Caco-2 (cell line): ENCODE data around the gene CNEP1R1. TPM values are rescaled to one million over a fixed set of nuclear protein-coding genes. Genes with fewer than 3 reads are reported as not detected.

Experiments
- BruUV-seq: library from RNA; stranded (reverse); fragments of 400-500 nt; replicated peaks from 2 replicates; lab custom pipeline; 2021; lab: Mats Ljungman, UMichigan
- CTCF ChIA-PET: fragments of 300-600 bp; sonication (Branson Sonifier 250); formaldehyde crosslinking; loops from one replicate; lab custom pipeline; 2022; ENCODE audit warnings: antibody characterized with exemption; lab: Charles Lee
- POLR2A ChIA-PET: fragments of 300-600 bp; sonication (Branson Sonifier 250); formaldehyde crosslinking; loops from one replicate; lab custom pipeline; 2022; ENCODE audit warnings: antibody characterized with exemption; lab: Charles Lee
- DNase-seq, 2 experiments: peaks; one replicate each; pipeline versions ENCODE4 v3.0.0 to v3.0.0-alpha.2; 2020 to 2022
- H3K27me3 ChIP-seq: replicated peaks from 2 replicates; pipeline ENCODE4 v1.6.0; 2011; ENCODE audit warnings: low read length; ENCODE audit not compliant: control insufficient read depth, insufficient read depth
- H3K36me3 ChIP-seq: 2 replicates; pipeline ENCODE4 v1.5.1; 2011; ENCODE audit warnings: low read length; ENCODE audit not compliant: control insufficient read depth, insufficient read depth
- H3K4me1 ChIP-seq: fragments of 250-450 bp; sonication (Bioruptor Pico); 2 replicates; pipeline ENCODE4 v1.5.1; 2020; ENCODE audit warnings: mild to moderate bottlenecking
- H3K4me3 ChIP-seq: 2 replicates; pipeline ENCODE4 v1.5.1; 2011; ENCODE audit warnings: low read depth, mild to moderate bottlenecking, control low read depth, low read length
- H3K9me3 ChIP-seq: fragments of 250-450 bp; sonication (Bioruptor Pico); 2 replicates; pipeline ENCODE4 v1.5.1; 2020; ENCODE audit warnings: mild to moderate bottlenecking, moderate library complexity
- H3K27ac Mint-ChIP-seq: one replicate; pipeline ENCODE4 v1.8.0; 2022; ENCODE audit warnings: mixed read lengths; ENCODE audit not compliant: unreplicated experiment
- H3K27me3 Mint-ChIP-seq: one replicate; pipeline ENCODE4 v1.8.0; 2022; ENCODE audit warnings: mixed read lengths; ENCODE audit not compliant: insufficient read depth, unreplicated experiment
- H3K36me3 Mint-ChIP-seq: one replicate; pipeline ENCODE4 v1.8.0; 2022; ENCODE audit warnings: mild to moderate bottlenecking, mixed read lengths; ENCODE audit not compliant: insufficient read depth, unreplicated experiment
- H3K4me1 Mint-ChIP-seq: one replicate; pipeline ENCODE4 v1.8.0; 2022; ENCODE audit warnings: low read depth, mixed read lengths; ENCODE audit not compliant: unreplicated experiment
- H3K4me3 Mint-ChIP-seq: one replicate; pipeline ENCODE4 v1.8.0; 2022; ENCODE audit warnings: mild to moderate bottlenecking, moderate library complexity, mixed read lengths; ENCODE audit not compliant: unreplicated experiment
- H3K9me3 Mint-ChIP-seq: one replicate; pipeline ENCODE4 v1.8.0; 2022; ENCODE audit warnings: mixed read lengths; ENCODE audit not compliant: unreplicated experiment
- intact Hi-C: fragments of 100-400 bp; cut with micrococcal nuclease; formaldehyde crosslinking; loops from one replicate; pipeline ENCODE4 v1.10.0; 2022; ENCODE audit not compliant: unreplicated experiment
- total RNA-seq: library from RNA; stranded (reverse); gene quantifications from 2 replicates; pipeline ENCODE4 v1.2.3, GENCODE V29; 2022
- TF ChIP-seq, protein P1 (sequence below), 2 experiments: fragments of 200-600 bp in 1 of 2; IDR thresholded peaks; 1 replicate in 1 of 2; 2 replicates in 1 of 2; pipeline versions ENCODE4 v1.5.1 to v1.8.0; 2011 to 2022; ENCODE audit warnings: antibody characterized with exemption in 1 of 2, control low read depth in 1 of 2, inconsistent platforms in 1 of 2, low read depth in 1 of 2, low read length in 1 of 2, mild to moderate bottlenecking in 1 of 2, moderate library complexity in 1 of 2; ENCODE audit not compliant: insufficient read depth in 1 of 2, severe bottlenecking in 1 of 2, unreplicated experiment in 1 of 2

Gene CNEP1R1
- total RNA-seq, 1 experiment from 2014 or later: 39.4 TPM

DNA sequence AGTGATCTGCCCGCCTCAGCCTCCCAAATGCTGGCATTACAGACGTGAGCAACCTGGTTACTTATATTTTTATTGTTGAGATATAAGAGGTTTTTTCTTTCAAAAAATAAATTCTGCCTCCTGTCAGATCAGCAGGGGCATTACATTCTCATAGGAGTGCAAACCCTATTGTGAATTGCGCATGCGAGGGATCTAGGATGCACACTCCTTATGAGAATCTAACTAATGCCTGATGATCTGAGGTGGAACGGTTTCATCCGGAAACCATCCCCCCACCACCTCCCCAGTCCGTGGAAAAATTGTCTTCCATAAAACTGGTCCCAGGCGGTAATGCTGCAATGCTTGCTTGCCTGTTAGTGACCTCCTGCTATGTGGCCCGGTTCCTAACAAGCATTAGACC lies 7.5 kb upstream of the CNEP1R1 start:
- no TSS peak for BruUV-seq

DNA sequence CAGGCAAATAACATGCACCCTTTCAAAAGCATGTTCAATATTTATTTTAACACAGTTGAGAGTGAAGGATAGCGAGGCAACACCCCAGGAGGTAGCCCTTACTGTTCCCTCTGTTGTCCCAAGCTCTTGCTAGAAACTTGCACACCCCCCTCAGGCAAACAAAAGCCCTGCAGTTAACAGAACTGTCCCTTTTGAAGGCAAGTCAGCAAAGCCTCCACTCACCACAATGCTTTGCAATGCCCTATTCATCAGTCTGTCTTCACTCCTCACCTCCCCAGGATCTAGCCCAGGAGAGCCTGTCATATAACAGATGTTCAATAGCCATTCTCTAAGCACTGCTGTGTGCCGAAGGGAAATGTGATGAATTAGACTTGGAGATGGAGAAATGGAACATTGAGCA lies 3.5 kb upstream of the CNEP1R1 start:
- POLR2A ChIA-PET: no interaction called here

More for the DNA sequence above, 7.5 kb upstream of the CNEP1R1 start:
- Histone ChIP-seq H3K9me3 (no peaks in the 10 kb centered on the region), H3K4me1 (no peaks in the 10 kb centered on the region), H3K27me3 (no peaks in the 10 kb centered on the region), H3K36me3 (no peaks in the 10 kb centered on the region), H3K4me3 (no peak overlapping the region)
- peaks cover 2% of the 10 kb centered on the region for H3K27me3 Mint-ChIP-seq
- H3K36me3 Mint-ChIP-seq: no peaks in the 10 kb centered on the region
- no peak overlapping the region for H3K27ac Mint-ChIP-seq
- POLR2A ChIA-PET: no interaction called here
- no peaks in the 10 kb centered on the region for H3K9me3 Mint-ChIP-seq
- H3K4me1 Mint-ChIP-seq: peaks cover 6% of the 10 kb centered on the region
- CTCF ChIA-PET: no interaction called here
- intact Hi-C loops: no loop called here
- no peak overlapping the region for H3K4me3 Mint-ChIP-seq
- TF ChIP-seq, protein P1, sequence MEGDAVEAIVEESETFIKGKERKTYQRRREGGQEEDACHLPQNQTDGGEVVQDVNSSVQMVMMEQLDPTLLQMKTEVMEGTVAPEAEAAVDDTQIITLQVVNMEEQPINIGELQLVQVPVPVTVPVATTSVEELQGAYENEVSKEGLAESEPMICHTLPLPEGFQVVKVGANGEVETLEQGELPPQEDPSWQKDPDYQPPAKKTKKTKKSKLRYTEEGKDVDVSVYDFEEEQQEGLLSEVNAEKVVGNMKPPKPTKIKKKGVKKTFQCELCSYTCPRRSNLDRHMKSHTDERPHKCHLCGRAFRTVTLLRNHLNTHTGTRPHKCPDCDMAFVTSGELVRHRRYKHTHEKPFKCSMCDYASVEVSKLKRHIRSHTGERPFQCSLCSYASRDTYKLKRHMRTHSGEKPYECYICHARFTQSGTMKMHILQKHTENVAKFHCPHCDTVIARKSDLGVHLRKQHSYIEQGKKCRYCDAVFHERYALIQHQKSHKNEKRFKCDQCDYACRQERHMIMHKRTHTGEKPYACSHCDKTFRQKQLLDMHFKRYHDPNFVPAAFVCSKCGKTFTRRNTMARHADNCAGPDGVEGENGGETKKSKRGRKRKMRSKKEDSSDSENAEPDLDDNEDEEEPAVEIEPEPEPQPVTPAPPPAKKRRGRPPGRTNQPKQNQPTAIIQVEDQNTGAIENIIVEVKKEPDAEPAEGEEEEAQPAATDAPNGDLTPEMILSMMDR (IDR thresholded peaks at IDR 0.05; ENCODE audit: insufficient read depth in 1 of 2, low read depth in 1 of 2, low read length in 1 of 2, severe bottlenecking in 1 of 2, unreplicated experiment in 1 of 2): no peak
- DNase-seq: no peak

DNA sequence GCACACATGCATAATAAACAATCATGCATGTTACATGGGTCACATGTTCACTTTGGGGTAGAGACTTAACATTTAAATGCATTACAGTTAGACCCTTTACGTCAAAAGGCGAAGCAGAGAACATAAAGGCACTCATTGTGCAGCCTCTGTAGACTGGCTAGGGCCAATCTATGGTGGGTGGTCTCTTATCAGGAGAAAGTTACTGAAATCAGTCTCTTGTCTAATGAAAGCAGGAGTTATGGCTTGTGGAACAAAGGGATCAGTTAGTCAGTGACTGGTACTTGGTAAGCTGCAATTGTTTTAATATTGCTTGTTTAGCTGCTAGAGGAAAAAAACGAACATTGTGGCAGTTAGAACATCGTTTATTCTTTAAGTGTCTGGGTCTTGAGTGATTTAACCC lies 1.4 kb upstream of the CNEP1R1 start:
- H3K4me1 ChIP-seq: peaks cover 12% of the 10 kb centered on the region
- Mint-ChIP-seq H3K27ac (no peak overlapping the region), H3K4me1 (peaks cover 12% of the 10 kb centered on the region), H3K27me3 (peaks cover 2% of the 10 kb centered on the region), H3K4me3 (no peak overlapping the region), H3K9me3 (no peaks in the 10 kb centered on the region), H3K36me3 (peaks cover 12% of the 10 kb centered on the region)
- H3K36me3 ChIP-seq: no peaks in the 10 kb centered on the region
- TF ChIP-seq, protein P1 (IDR thresholded peaks at IDR 0.05; ENCODE audit: insufficient read depth in 1 of 2, low read depth in 1 of 2, low read length in 1 of 2, severe bottlenecking in 1 of 2, unreplicated experiment in 1 of 2): no peak
- no peaks in the 10 kb centered on the region for H3K27me3 ChIP-seq
- BruUV-seq: no TSS peak
- POLR2A ChIA-PET: no interaction called here
- DNase-seq: no peak
- H3K9me3 ChIP-seq: no peaks in the 10 kb centered on the region
- intact Hi-C loops: loop anchor here (5.0 to 10.0 kb wide), 2 partner anchors 66 to 301 kb away; no protein-coding TSS in a partner anchor
- H3K4me3 ChIP-seq: no peak overlapping the region
- CTCF ChIA-PET: interaction anchor here (2.6 kb wide), 1 partner anchor 187 kb away, joined by 125 read pairs; no protein-coding TSS in a partner anchor

More for the DNA sequence above, 3.5 kb upstream of the CNEP1R1 start:
- Mint-ChIP-seq H3K4me3 (no peak overlapping the region), H3K27ac (no peak overlapping the region), H3K27me3 (peaks cover 2% of the 10 kb centered on the region), H3K4me1 (peaks cover 12% of the 10 kb centered on the region), H3K36me3 (peaks cover 6% of the 10 kb centered on the region), H3K9me3 (no peaks in the 10 kb centered on the region)
- Histone ChIP-seq H3K4me3 (no peak overlapping the region), H3K36me3 (no peaks in the 10 kb centered on the region), H3K27me3 (no peaks in the 10 kb centered on the region), H3K9me3 (no peaks in the 10 kb centered on the region), H3K4me1 (peaks cover 11% of the 10 kb centered on the region)
- no TSS peak for BruUV-seq
- intact Hi-C loops: loop anchor here (5.0 to 10.0 kb wide), 2 partner anchors 64 to 303 kb away; no protein-coding TSS in a partner anchor
- TF ChIP-seq, protein P1 (IDR thresholded peaks at IDR 0.05; ENCODE audit: insufficient read depth in 1 of 2, low read depth in 1 of 2, low read length in 1 of 2, severe bottlenecking in 1 of 2, unreplicated experiment in 1 of 2): peak in 1 of 2 experiments; percentile 50
- peak; percentile 32 to 53 for DNase-seq
- CTCF ChIA-PET: interaction anchor here (3.0 kb wide), 1 partner anchor 64 kb away, joined by 17 read pairs; no protein-coding TSS in a partner anchor
